ENCODE measurements around the gene LAMB4. TPM values are rescaled to one million over a fixed set of nuclear protein-coding genes. Genes with fewer than 3 reads are reported as not detected.

LAMB4 gene
- polyA plus RNA-seq, 4 donors, result 0.12 to 3.5 (median 0.51) TPM

- Histone ChIP-seq H3K27me3 (ENCODE audit: control insufficient read depth in 3 of 3, insufficient read depth in 3 of 3, low read length in 3 of 3) (no peaks in the 10 kb centered on the region), H3K4me3 (ENCODE audit: low read depth in 1 of 3, low read length in 3 of 3) (no peak overlapping the region), H3K9me3 (ENCODE audit: control insufficient read depth in 2 of 2, insufficient read depth in 1 of 2, low read depth in 1 of 2, low read length in 1 of 2) (no peaks in the 10 kb centered on the region), H3K27ac (ENCODE audit: low read depth in 1 of 3, low read length in 2 of 3) (peak overlapping the region in 1 of 3 donors; percentile 3), H3K36me3 (ENCODE audit: control insufficient read depth in 3 of 3, insufficient read depth in 2 of 3, low read depth in 1 of 3, low read length in 3 of 3) (no peaks in the 10 kb centered on the region), H3K4me1 (ENCODE audit: control insufficient read depth in 3 of 3, insufficient read depth in 2 of 3, low read depth in 1 of 3, low read length in 2 of 3) (peaks cover 4 to 13% (median 7%) of the 10 kb centered on the region in 3 donors)
- DNase-seq (peak; percentile 60 to 80), FAIRE-seq (no peak)
- whole genome bisulfite sequencing, 3 donors, result 53 to 70% (median 57%) methylated on average over 2 of the region's 2 CpGs
Observed at GRCh38 chr7:108109221-108109908, 20.8 kb downstream of the LAMB4 start.

GRCh38 chr7:108108131-108108530, 22.0 kb downstream of the LAMB4 start:
- no peaks in the 10 kb centered on the region for H3K9me3 ChIP-seq (ENCODE audit: control insufficient read depth in 2 of 2, insufficient read depth in 1 of 2, low read depth in 1 of 2, low read length in 1 of 2)
- peaks cover 4 to 13% (median 7%) of the 10 kb centered on the region in 3 donors for H3K4me1 ChIP-seq (ENCODE audit: control insufficient read depth in 3 of 3, insufficient read depth in 2 of 3, low read depth in 1 of 3, low read length in 2 of 3)
- H3K4me3 ChIP-seq (ENCODE audit: low read depth in 1 of 3, low read length in 3 of 3), result no peak overlapping the region
- H3K36me3 ChIP-seq (ENCODE audit: control insufficient read depth in 3 of 3, insufficient read depth in 2 of 3, low read depth in 1 of 3, low read length in 3 of 3), result no peaks in the 10 kb centered on the region
- FAIRE-seq, result no peak
- no peaks in the 10 kb centered on the region for H3K27me3 ChIP-seq (ENCODE audit: control insufficient read depth in 3 of 3, insufficient read depth in 3 of 3, low read length in 3 of 3)
- peak overlapping the region in 1 of 3 donors; percentile 44 for H3K27ac ChIP-seq (ENCODE audit: low read depth in 1 of 3, low read length in 2 of 3)
- peak; percentile 56 to 83 for DNase-seq

GRCh38 chr7:108104324-108104723, 25.8 kb downstream of the LAMB4 start:
- H3K27ac ChIP-seq (ENCODE audit: low read depth in 1 of 3, low read length in 2 of 3), result no peak overlapping the region
- DNase-seq, result no peak
- no peaks in the 10 kb centered on the region for H3K27me3 ChIP-seq (ENCODE audit: control insufficient read depth in 3 of 3, insufficient read depth in 3 of 3, low read length in 3 of 3)
- no peaks in the 10 kb centered on the region for H3K9me3 ChIP-seq (ENCODE audit: control insufficient read depth in 2 of 2, insufficient read depth in 1 of 2, low read depth in 1 of 2, low read length in 1 of 2)
- no peak for FAIRE-seq
- WGBS, 3 donors, result 71 to 84% (median 81%) methylated on average over 7 of the region's 7 CpGs
- H3K36me3 ChIP-seq (ENCODE audit: control insufficient read depth in 3 of 3, insufficient read depth in 2 of 3, low read depth in 1 of 3, low read length in 3 of 3), result no peaks in the 10 kb centered on the region
- peaks cover 4 to 10% (median 7%) of the 10 kb centered on the region in 3 donors for H3K4me1 ChIP-seq (ENCODE audit: control insufficient read depth in 3 of 3, insufficient read depth in 2 of 3, low read depth in 1 of 3, low read length in 2 of 3)
- no peak overlapping the region for H3K4me3 ChIP-seq (ENCODE audit: low read depth in 1 of 3, low read length in 3 of 3)

GRCh38 chr7:108103558-108104298, 26.4 kb downstream of the LAMB4 start:
- Histone ChIP-seq H3K27ac (ENCODE audit: low read depth in 1 of 3, low read length in 2 of 3) (no peak overlapping the region), H3K4me1 (ENCODE audit: control insufficient read depth in 3 of 3, insufficient read depth in 2 of 3, low read depth in 1 of 3, low read length in 2 of 3) (peaks cover 4 to 7% (median 4%) of the 10 kb centered on the region in 3 donors), H3K9me3 (ENCODE audit: control insufficient read depth in 2 of 2, insufficient read depth in 1 of 2, low read depth in 1 of 2, low read length in 1 of 2) (no peaks in the 10 kb centered on the region), H3K27me3 (ENCODE audit: control insufficient read depth in 3 of 3, insufficient read depth in 3 of 3, low read length in 3 of 3) (no peaks in the 10 kb centered on the region), H3K4me3 (ENCODE audit: low read depth in 1 of 3, low read length in 3 of 3) (no peak overlapping the region), H3K36me3 (ENCODE audit: control insufficient read depth in 3 of 3, insufficient read depth in 2 of 3, low read depth in 1 of 3, low read length in 3 of 3) (no peaks in the 10 kb centered on the region)
- FAIRE-seq (no peak), DNase-seq (no peak)
- 75 to 94% (median 79%) methylated on average over 5 of the region's 5 CpGs for WGBS, 3 donors

- Histone ChIP-seq H3K27me3 (ENCODE audit: control insufficient read depth in 3 of 3, insufficient read depth in 3 of 3, low read length in 3 of 3) (no peaks in the 10 kb centered on the region), H3K36me3 (ENCODE audit: control insufficient read depth in 3 of 3, insufficient read depth in 2 of 3, low read depth in 1 of 3, low read length in 3 of 3) (no peaks in the 10 kb centered on the region), H3K4me1 (ENCODE audit: control insufficient read depth in 3 of 3, insufficient read depth in 2 of 3, low read depth in 1 of 3, low read length in 2 of 3) (peaks cover 0 to 4% (median 4%) of the 10 kb centered on the region in 3 donors), H3K4me3 (ENCODE audit: low read depth in 1 of 3, low read length in 3 of 3) (no peak overlapping the region), H3K27ac (ENCODE audit: low read depth in 1 of 3, low read length in 2 of 3) (no peak overlapping the region), H3K9me3 (ENCODE audit: control insufficient read depth in 2 of 2, insufficient read depth in 1 of 2, low read depth in 1 of 2, low read length in 1 of 2) (no peaks in the 10 kb centered on the region)
- FAIRE-seq (no peak), DNase-seq (no peak)
- 77 to 87% (median 84%) methylated on average over 20 of the region's 20 CpGs for WGBS, 3 donors
Observed at GRCh38 chr7:108102671-108103312, 27.4 kb downstream of the LAMB4 start.

- no peak for DNase-seq
- Histone ChIP-seq H3K27ac (ENCODE audit: low read depth in 1 of 3, low read length in 2 of 3) (no peak overlapping the region), H3K4me3 (ENCODE audit: low read depth in 1 of 3, low read length in 3 of 3) (no peak overlapping the region), H3K9me3 (ENCODE audit: control insufficient read depth in 2 of 2, insufficient read depth in 1 of 2, low read depth in 1 of 2, low read length in 1 of 2) (no peaks in the 10 kb centered on the region), H3K27me3 (ENCODE audit: control insufficient read depth in 3 of 3, insufficient read depth in 3 of 3, low read length in 3 of 3) (no peaks in the 10 kb centered on the region), H3K4me1 (ENCODE audit: control insufficient read depth in 3 of 3, insufficient read depth in 2 of 3, low read depth in 1 of 3, low read length in 2 of 3) (no peaks in the 10 kb centered on the region), H3K36me3 (ENCODE audit: control insufficient read depth in 3 of 3, insufficient read depth in 2 of 3, low read depth in 1 of 3, low read length in 3 of 3) (no peaks in the 10 kb centered on the region)
- 91 to 99% (median 91%) methylated on average over 3 of the region's 3 CpGs for WGBS, 3 donors
- no peak for FAIRE-seq
Observed at GRCh38 chr7:108101759-108102158, 28.4 kb downstream of the LAMB4 start.

- Histone ChIP-seq H3K36me3 (ENCODE audit: control insufficient read depth in 3 of 3, insufficient read depth in 2 of 3, low read depth in 1 of 3, low read length in 3 of 3) (no peaks in the 10 kb centered on the region), H3K4me3 (ENCODE audit: low read depth in 1 of 3, low read length in 3 of 3) (no peak overlapping the region), H3K4me1 (ENCODE audit: control insufficient read depth in 3 of 3, insufficient read depth in 2 of 3, low read depth in 1 of 3, low read length in 2 of 3) (peaks cover 0 to 15% (median 2%) of the 10 kb centered on the region in 3 donors), H3K27me3 (ENCODE audit: control insufficient read depth in 3 of 3, insufficient read depth in 3 of 3, low read length in 3 of 3) (no peaks in the 10 kb centered on the region), H3K27ac (ENCODE audit: low read depth in 1 of 3, low read length in 2 of 3) (no peak overlapping the region), H3K9me3 (ENCODE audit: control insufficient read depth in 2 of 2, insufficient read depth in 1 of 2, low read depth in 1 of 2, low read length in 1 of 2) (no peaks in the 10 kb centered on the region)
- FAIRE-seq (no peak), DNase-seq (no peak)
- 70 to 85% (median 77%) methylated on average over 1 of the region's 1 CpG for WGBS, 3 donors
Observed at GRCh38 chr7:108099713-108100112, 30.4 kb downstream of the LAMB4 start.

- FAIRE-seq (no peak), DNase-seq (peak in 1 of 2 donors; percentile 49)
- H3K27ac ChIP-seq (ENCODE audit: low read depth in 1 of 3, low read length in 2 of 3), result no peak overlapping the region
- H3K27me3 ChIP-seq (ENCODE audit: control insufficient read depth in 3 of 3, insufficient read depth in 3 of 3, low read length in 3 of 3), result no peaks in the 10 kb centered on the region
- whole genome bisulfite sequencing, 3 donors, result 54 to 79% (median 61%) methylated on average over 7 of the region's 7 CpGs
- H3K4me1 ChIP-seq (ENCODE audit: control insufficient read depth in 3 of 3, insufficient read depth in 2 of 3, low read depth in 1 of 3, low read length in 2 of 3), result peaks cover 0 to 23% (median 2%) of the 10 kb centered on the region in 3 donors
- no peak overlapping the region for H3K4me3 ChIP-seq (ENCODE audit: low read depth in 1 of 3, low read length in 3 of 3)
- H3K36me3 ChIP-seq (ENCODE audit: control insufficient read depth in 3 of 3, insufficient read depth in 2 of 3, low read depth in 1 of 3, low read length in 3 of 3), result no peaks in the 10 kb centered on the region
- no peaks in the 10 kb centered on the region for H3K9me3 ChIP-seq (ENCODE audit: control insufficient read depth in 2 of 2, insufficient read depth in 1 of 2, low read depth in 1 of 2, low read length in 1 of 2)
Observed at GRCh38 chr7:108097703-108098102, 32.5 kb downstream of the LAMB4 start.

All from small intestine (tissue), 7 donors.